ENCODE data around the gene MDH1.

MDH1 gene

DNA sequence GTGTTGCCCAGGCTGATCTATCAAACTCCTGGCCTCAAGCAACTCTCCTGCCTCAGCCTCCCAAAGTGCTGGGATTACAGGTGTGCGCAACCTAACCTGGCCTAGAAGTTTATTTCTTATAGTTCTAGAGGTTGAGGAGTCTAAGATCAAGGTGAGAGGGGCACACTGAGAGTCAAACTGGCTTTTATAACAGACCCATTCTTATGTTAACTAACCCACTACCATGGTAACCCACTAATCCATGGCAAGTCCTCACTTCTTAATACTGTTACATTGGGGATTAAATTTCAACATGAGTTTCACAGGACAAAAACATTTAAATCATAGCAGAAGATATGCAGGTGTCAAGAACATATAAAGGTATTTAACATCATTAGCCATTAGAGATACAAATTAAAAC is 50.6 kb downstream of the MDH1 start:
- DNase-seq, result no peak

DNA sequence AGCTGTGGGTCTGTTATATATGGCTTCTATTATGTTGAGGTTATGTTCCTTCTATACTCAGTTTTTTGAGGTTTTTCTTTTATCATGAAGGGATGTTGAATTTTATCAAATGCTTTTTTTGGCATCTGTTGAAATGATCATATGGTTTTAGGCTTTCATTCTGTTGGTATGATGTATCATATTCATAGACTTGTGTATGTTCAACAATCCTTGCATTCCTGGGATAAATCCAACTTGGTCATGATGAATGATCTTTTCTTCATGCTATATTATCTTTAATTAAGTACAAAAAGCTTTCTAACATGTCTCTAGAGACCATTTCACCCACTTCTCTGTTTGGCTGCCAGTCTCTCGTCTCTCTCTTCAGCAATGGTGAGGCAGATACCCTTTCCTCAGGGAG is 54.2 kb downstream of the MDH1 start:
- no peak for DNase-seq

DNA sequence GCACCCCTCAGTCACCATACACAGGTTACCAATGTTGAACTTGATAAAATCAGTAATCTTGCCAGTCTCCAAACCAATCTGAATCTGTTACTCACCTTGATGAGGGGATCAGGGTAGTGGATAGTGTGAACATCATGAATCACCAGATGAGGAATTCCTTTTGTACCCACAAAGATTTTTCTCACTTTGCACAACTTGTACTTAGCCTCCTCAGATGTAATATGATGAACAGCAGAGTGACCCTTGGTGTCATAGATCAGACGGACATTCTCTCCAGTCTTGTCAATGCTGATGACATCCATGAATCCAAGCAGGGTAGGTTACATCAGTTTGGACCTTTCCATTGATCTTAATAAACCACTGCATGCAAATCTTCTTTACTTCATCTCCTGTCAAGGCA is 54.7 kb downstream of the MDH1 start:
- no peak for DNase-seq

DNA sequence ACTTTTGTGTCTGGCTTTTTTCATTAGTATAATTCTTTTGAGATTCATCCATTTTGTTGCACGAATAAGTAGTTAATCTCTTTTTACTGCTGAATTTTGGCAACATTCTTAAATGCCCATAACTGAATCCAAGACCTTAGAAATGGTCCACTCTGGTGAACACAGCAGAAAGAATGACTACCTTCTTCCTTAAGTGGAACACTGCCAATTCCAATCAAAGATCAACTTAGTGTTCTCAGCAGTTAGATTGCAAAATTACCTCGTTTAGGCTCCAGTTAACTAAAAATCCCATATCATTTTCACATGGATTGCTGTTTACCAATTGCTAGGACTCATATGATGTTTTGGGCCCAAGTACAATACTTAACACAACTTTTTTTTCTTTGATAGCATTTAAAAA is 59.9 kb downstream of the MDH1 start:
- no peak for DNase-seq

DNA sequence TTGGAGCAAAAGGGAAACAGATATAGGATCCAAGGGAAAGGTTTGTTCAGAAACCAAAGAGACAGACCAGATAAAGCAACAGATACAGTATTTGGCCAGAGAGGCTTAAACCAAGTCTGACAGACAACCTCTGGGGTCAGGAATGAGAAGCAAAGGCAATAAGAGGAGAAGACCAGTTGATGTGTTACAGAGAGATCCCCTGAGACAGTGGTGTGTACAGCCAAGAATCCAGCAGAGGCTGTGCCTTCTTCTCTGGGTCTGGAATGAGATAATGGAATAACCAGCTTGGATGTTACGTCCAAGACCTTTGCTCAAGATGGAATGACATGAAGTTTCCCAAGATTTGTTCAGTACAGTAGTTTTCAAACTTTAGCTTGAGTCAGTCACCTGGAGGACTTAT is 61.1 kb downstream of the MDH1 start:
- DNase-seq, result no peak

DNA sequence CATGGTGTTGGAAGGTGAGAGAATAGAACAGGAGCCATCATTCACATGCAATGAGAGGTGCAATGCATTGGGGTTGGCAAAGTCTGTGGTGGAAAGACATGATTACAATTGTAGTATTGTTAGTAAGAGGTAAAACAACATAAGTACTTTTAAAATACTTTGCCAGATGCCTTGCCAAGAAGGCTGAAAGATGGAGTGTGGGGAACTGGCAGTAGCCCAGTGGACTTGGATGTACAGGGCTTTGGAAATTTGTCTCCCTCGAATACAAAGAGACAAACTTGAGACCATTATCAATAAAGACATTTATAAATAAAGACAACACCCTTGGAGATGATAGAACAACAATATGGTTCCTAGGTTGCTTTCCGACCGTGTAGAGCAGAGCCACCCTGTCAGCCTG is 62.0 kb downstream of the MDH1 start:
- no peak for DNase-seq

DNA sequence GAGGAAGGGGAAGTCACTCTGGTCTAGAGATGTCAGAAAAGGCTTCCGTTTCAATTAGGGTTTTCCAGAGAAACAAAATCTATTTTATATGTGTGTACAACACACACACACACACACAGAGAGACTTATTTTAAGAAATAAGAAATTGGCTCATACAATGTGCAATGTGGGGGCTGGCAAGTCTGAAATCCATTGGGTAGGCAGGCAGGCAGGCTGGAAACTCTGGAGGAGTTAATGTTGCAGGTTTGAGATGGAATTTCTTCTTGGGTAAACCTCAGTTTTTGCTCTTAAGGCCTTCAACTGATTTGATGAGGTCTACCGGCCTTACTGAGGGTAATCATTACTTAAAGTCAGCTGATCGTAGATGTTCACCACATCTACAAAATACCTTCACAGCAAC is 62.6 kb downstream of the MDH1 start:
- DNase-seq, result no peak

DNA sequence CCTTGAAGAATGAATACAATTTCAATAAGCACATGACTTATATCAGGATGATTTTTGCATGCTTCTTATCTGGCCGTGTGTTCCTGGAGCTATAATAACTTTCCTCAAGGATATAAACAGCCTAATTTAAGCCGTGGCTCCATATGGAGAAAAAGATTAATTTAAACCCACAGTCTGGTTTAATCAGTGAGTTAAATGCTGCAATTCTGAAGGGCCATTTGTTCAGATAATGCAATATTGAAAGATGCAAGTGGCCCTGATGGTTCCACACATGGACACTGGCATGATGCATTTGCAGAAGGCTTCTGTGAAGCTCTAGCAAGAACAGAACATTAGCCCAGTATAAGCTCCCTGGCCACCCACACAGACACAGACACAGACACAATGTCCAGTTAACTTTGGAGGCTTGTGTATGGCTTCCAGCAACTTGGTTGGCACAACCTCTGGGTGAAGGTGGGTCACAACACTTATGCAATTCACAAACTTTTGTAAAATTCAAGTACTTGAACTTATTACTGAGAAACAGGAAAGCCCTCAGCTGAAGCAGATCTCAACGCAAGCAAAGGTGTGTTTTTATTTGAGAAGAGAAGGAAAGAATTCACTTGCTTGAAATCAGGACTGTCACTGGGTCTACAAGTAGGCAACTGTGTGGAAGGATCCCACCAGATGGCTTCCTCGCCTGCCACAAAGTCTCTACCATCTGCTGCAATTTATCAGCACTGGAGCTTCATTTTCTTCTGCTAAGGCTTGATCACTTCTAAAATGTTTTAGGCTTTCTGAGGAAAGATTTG is 63.3 kb downstream of the MDH1 start:
- DNase-seq, result no peak

DNA sequence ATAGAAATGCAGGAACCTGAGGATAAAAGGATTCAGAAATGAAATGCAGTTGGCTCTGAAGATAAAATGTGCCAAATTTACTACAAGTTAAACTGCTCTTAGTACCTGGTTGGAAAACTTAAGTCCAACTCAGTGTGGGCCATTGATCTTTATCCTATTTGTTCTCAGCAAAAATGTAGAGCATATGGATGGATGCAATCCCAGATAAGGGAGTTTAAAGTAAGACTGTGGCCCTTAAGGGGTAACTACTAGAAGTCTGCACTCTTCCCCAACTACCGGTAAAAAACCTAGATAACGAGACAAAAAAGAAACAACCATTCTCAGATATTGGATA is 63.9 kb downstream of the MDH1 start:
- no peak for DNase-seq

DNA sequence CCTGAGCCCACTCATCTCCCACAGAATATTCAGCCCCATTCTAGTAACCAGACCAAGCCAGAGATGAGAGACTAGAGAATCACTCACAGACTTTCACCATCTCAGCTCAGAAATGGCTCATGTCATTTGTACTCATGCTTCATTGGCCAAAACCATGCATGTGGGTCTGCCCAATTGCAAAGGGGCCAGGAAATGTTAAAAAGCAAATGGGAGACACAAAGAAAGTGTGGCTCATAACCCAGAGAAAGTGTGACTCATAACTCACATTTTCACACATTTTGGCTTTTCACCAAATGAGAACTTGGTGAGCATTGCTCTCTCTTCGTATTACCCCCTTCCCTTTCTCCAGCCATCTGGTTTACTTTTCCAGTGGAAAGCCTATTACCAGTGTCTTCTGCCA is 66.2 kb downstream of the MDH1 start:
- no peak for DNase-seq

All from activated CD8-positive, alpha-beta memory T cell treated with anti-CD3 and anti-CD28 coated beads for 24 hours (primary cell).